Upper lobe of left lung (tissue), 6 donors: ENCODE results near the gene PIP5K1C. TPM values are rescaled to one million over a fixed set of nuclear protein-coding genes. Genes with fewer than 3 reads are reported as not detected.

ENCODE experiments used
- ATAC-seq, 2 donors: fragments of 200-7000 bp; cut with Tn5 transposase; one replicate each; pipeline ENCODE4 v1.9.1; 2022; ENCODE audit warnings: mild to moderate bottlenecking in 2 of 2, moderate library complexity in 2 of 2; ENCODE audit not compliant: low FRiP score in 2 of 2
- DNase-seq, 2 donors: peaks; one replicate each; pipeline ENCODE4 v3.0.0-alpha.2; 2019 to 2020
- H3K27ac ChIP-seq, 4 donors: fragments of 200-600 bp; sonication (generic); one replicate each; pipeline ENCODE4 v1.5.1; 2016 to 2019
- H3K27me3 ChIP-seq, 4 donors: fragments of 200-600 bp; sonication (generic); one replicate each; pipeline ENCODE4 v1.5.1; 2017 to 2019
- H3K36me3 ChIP-seq, 4 donors: fragments of 200-600 bp; sonication (generic); one replicate each; pipeline ENCODE4 v1.5.1; 2016 to 2019
- H3K4me1 ChIP-seq, 4 donors: fragments of 200-600 bp; sonication (generic); one replicate each; pipeline ENCODE4 v1.5.1; 2018 to 2019
- H3K4me3 ChIP-seq, 4 donors: fragments of 200-600 bp; sonication (generic); one replicate each; pipeline ENCODE4 v1.5.1; 2017 to 2019; ENCODE audit warnings: mild to moderate bottlenecking in 2 of 4, moderate library complexity in 1 of 4
- H3K9me3 ChIP-seq, 4 donors: fragments of 200-600 bp; sonication (generic); one replicate each; pipeline ENCODE4 v1.5.1; 2018 to 2019
- EP300 ChIP-seq, 4 donors: sonication (generic); formaldehyde crosslinking; IDR thresholded peaks; one replicate each; pipeline ENCODE4 v1.5.1; 2017; ENCODE audit warnings: antibody characterized with exemption in 4 of 4, control low read depth in 2 of 4
- POLR2A ChIP-seq, 4 donors: fragments of 450-650 bp; IDR thresholded peaks; one replicate each; pipeline ENCODE4 v1.5.1; 2016 to 2017; ENCODE audit warnings: antibody characterized with exemption in 4 of 4, mild to moderate bottlenecking in 2 of 4
- POLR2AphosphoS5 ChIP-seq, 2 donors: sonication (generic); formaldehyde crosslinking; IDR thresholded peaks; one replicate each; pipeline ENCODE4 v1.5.1; 2017; ENCODE audit warnings: antibody characterized with exemption in 2 of 2
- WGBS, 2 donors: methylation state at CpG; one replicate each; pipeline ENCODE4 v1.1.5; 2017 to 2018; 5-methylcytosine and 5-hydroxymethylcytosine counted together
- total RNA-seq, 6 donors: library from RNA; depleted of rRNA in 4 of 6; stranded (reverse); fragments of >200 nt in 4 of 6; gene quantifications; one replicate each; pipeline versions ENCODE4 v1.1.0 to v1.2.1, GENCODE V29; 2016 to 2021
- TF ChIP-seq, protein P1 (sequence below), 6 experiments: fragments of 450-650 bp in 4 of 6; fragments of 200-600 bp in 2 of 6; sonication (generic) in 2 of 6; IDR thresholded peaks; one replicate each; pipeline ENCODE4 v1.5.1; 2016 to 2019; ENCODE audit warnings: antibody characterized with exemption in 6 of 6
- donor health status: DM: no; HTN: no; CAD: no; lungs with moderate emphysema.
- donor health status: DM: no; HTN: yes; CAD: no; lungs with severe emphysema.

PIP5K1C gene
- total RNA-seq, 6 donors from 2014 or later: 24.6 to 64.1 (median 43.1) TPM

- peak within 1 kb of the TSS; percentile 57 to 63 (median 60) for H3K4me3 ChIP-seq
- no peaks in the 10 kb centered on the region for H3K9me3 ChIP-seq
- peaks cover 44 to 63% (median 50%) of the 10 kb centered on the region in 4 donors for H3K4me1 ChIP-seq
- no peaks in the 10 kb centered on the region for H3K27me3 ChIP-seq
- ATAC-seq (peak in 1 of 2 donors; percentile 89), DNase-seq (peak; percentile 66 to 97)
- 0 to 3% methylated on average over 13 to 28 of the region's 46 CpGs for WGBS, 2 donors
- peak within 1 kb of the TSS; percentile 70 to 90 (median 80) for H3K27ac ChIP-seq
- no peak for TF ChIP-seq EP300 (IDR thresholded peaks at IDR 0.05)
- TF ChIP-seq, protein P1, sequence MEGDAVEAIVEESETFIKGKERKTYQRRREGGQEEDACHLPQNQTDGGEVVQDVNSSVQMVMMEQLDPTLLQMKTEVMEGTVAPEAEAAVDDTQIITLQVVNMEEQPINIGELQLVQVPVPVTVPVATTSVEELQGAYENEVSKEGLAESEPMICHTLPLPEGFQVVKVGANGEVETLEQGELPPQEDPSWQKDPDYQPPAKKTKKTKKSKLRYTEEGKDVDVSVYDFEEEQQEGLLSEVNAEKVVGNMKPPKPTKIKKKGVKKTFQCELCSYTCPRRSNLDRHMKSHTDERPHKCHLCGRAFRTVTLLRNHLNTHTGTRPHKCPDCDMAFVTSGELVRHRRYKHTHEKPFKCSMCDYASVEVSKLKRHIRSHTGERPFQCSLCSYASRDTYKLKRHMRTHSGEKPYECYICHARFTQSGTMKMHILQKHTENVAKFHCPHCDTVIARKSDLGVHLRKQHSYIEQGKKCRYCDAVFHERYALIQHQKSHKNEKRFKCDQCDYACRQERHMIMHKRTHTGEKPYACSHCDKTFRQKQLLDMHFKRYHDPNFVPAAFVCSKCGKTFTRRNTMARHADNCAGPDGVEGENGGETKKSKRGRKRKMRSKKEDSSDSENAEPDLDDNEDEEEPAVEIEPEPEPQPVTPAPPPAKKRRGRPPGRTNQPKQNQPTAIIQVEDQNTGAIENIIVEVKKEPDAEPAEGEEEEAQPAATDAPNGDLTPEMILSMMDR (IDR thresholded peaks at IDR 0.05): no peak
- TF ChIP-seq POLR2AphosphoS5 (IDR thresholded peaks at IDR 0.05): no peak
- TF ChIP-seq POLR2A (IDR thresholded peaks at IDR 0.05): peak in 1 of 4 donors; percentile 9
- H3K36me3 ChIP-seq: peaks cover 5 to 12% (median 10%) of the 10 kb centered on the region in 4 donors
Observed at GRCh38 chr19:3606690-3607289, 93.5 kb downstream of the PIP5K1C start, which contains the start of gene TBXA2R. Gene TBXA2R (minus strand): TSS chr19:3606875. CDS start chr19:3600634, 6,241 bp downstream.

DNA sequence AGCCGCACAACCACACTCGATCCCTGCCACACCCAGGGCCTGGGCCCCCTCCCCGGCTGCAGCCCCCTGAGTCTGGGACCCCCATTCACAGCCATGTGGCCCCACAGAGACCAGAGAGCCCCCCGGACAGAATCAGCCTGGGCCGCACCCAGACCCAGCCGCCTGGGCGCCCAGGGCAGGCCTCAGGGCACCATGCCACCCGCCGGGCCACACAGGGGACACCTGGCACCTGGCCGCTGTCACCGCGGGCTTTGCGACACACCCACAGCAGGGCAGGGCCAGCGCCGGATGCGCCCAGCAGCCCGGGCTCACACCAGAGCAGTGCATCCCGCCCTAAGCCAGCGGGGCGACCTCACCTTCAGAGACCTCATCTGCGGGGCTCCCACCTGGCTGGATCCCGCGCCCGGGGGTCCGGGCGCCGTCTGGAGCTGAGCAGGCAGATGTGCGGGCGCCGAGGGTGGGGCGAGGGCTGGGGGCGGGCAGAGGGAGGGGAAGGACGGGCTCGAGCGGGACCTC, 94.0 kb downstream of the PIP5K1C start:
- H3K27me3 ChIP-seq: no peaks in the 10 kb centered on the region
- peaks cover 0 to 6% (median 5%) of the 10 kb centered on the region in 4 donors for H3K36me3 ChIP-seq
- ATAC-seq (peak in 1 of 2 donors; percentile 20), DNase-seq (peak; percentile 46 to 88)
- peaks cover 44 to 63% (median 50%) of the 10 kb centered on the region in 4 donors for H3K4me1 ChIP-seq
- WGBS, 2 donors: 16 to 42% methylated on average over 3 to 6 of the region's 35 CpGs
- peak overlapping the region; percentile 57 to 63 (median 60) for H3K4me3 ChIP-seq
- H3K9me3 ChIP-seq: no peaks in the 10 kb centered on the region
- TF ChIP-seq POLR2AphosphoS5 (IDR thresholded peaks at IDR 0.05): no peak
- no peak for TF ChIP-seq POLR2A (IDR thresholded peaks at IDR 0.05)
- no peak for TF ChIP-seq EP300 (IDR thresholded peaks at IDR 0.05)
- TF ChIP-seq, protein P1 (IDR thresholded peaks at IDR 0.05): no peak
- peak overlapping the region; percentile 70 to 90 (median 80) for H3K27ac ChIP-seq

- Histone ChIP-seq H3K9me3 (no peaks in the 10 kb centered on the region), H3K4me3 (peak overlapping the region; percentile 57 to 63 (median 60)), H3K36me3 (peaks cover 0 to 2% (median under 1%) of the 10 kb centered on the region in 4 donors), H3K4me1 (peaks cover 44 to 63% (median 50%) of the 10 kb centered on the region in 4 donors), H3K27me3 (no peaks in the 10 kb centered on the region), H3K27ac (peak overlapping the region in 3 of 4 donors; percentile 78 to 90 (median 81))
- no peak for ATAC-seq
- 49 to 52% methylated on average over 5 of the region's 5 CpGs for WGBS, 2 donors
- DNase-seq: no peak
- TF ChIP-seq, protein P1 (IDR thresholded peaks at IDR 0.05): no peak
- no peak for TF ChIP-seq EP300 (IDR thresholded peaks at IDR 0.05)
- no peak for TF ChIP-seq POLR2AphosphoS5 (IDR thresholded peaks at IDR 0.05)
- no peak for TF ChIP-seq POLR2A (IDR thresholded peaks at IDR 0.05)
Observed at GRCh38 chr19:3605770-3606169, 94.5 kb downstream of the PIP5K1C start.

DNA sequence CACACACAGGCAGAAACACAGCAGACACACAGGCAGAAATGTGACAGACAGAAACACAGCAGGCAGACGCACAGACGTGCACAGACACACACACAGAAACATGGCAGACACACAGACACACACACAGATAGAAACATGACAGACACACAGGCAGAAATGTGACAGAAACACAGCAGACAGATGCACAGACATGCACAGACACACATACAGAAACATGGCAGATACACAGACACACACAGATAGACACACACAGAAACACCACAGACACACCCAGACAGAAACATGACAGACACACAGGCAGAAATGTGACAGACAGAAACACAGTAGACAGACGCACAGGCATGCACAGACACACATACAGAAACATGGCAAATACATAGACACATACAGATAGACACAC, 94.9 kb downstream of the PIP5K1C start:
- 28 to 44% methylated on average over 3 of the region's 3 CpGs for WGBS, 2 donors
- no peaks in the 10 kb centered on the region for H3K27me3 ChIP-seq
- H3K27ac ChIP-seq: peak overlapping the region in 1 of 4 donors; percentile 4
- H3K4me1 ChIP-seq: peaks cover 44 to 63% (median 50%) of the 10 kb centered on the region in 4 donors
- DNase-seq (no peak), ATAC-seq (no peak)
- H3K36me3 ChIP-seq: peaks cover 0 to under 1% (median 0%) of the 10 kb centered on the region in 4 donors
- no peaks in the 10 kb centered on the region for H3K9me3 ChIP-seq
- peak overlapping the region in 3 of 4 donors; percentile 57 to 63 (median 58) for H3K4me3 ChIP-seq
- TF ChIP-seq POLR2A (IDR thresholded peaks at IDR 0.05) (no peak), EP300 (IDR thresholded peaks at IDR 0.05) (no peak), POLR2AphosphoS5 (IDR thresholded peaks at IDR 0.05) (no peak)
- TF ChIP-seq, protein P1 (IDR thresholded peaks at IDR 0.05): no peak
